Activated naive CD8-positive, alpha-beta T cell treated with anti-CD3 and anti-CD28 coated beads, Interleukin-2, amount 50 U/mL, for 24 hours (primary cell): ENCODE results near the gene PYROXD2.

ENCODE experiments used
- ATAC-seq: fragments of 150-1000 bp; cut with Tn5 transposase; one replicate; pipeline ENCODE4 v1.10.0; 2021
- DNase-seq: peaks from one replicate; pipeline ENCODE4 v3.0.0; 2021
- H3K27ac Mint-ChIP-seq: one replicate; pipeline ENCODE4 v1.8.0; 2021; ENCODE audit warnings: mild to moderate bottlenecking, mixed read lengths
- H3K27me3 Mint-ChIP-seq: one replicate; pipeline ENCODE4 v1.8.0; 2021; ENCODE audit warnings: mixed read lengths
- H3K36me3 Mint-ChIP-seq: one replicate; pipeline ENCODE4 v1.8.0; 2021; ENCODE audit warnings: low read depth, mixed read lengths
- H3K4me1 Mint-ChIP-seq: one replicate; pipeline ENCODE4 v1.8.0; 2021; ENCODE audit warnings: mixed read lengths
- H3K4me3 Mint-ChIP-seq: one replicate; pipeline ENCODE4 v1.8.0; 2021; ENCODE audit warnings: mild to moderate bottlenecking, moderate library complexity, mixed read lengths
- H3K9me3 Mint-ChIP-seq: one replicate; pipeline ENCODE4 v1.8.0; 2021; ENCODE audit warnings: mixed read lengths

PYROXD2 gene

DNA sequence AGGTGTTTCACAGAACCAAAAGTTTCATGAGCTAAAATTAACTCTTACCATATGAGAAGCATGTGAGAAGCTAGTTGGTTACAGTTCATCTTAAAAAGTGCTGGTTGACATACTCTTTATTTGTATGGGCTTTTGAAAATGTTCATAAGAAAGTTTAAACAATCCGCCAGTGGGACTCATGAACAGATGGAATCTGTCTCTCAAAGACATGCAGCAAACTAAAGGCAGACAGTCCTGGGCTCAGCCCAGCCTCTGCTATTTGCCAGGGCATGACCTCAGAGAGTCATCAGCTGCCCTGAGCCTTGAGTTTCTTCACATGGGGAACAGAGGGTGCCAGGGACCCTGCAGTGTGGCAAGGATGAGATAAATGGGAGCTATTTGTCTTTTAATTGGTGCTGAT is 3.2 kb downstream of the PYROXD2 start:
- ATAC-seq, result no peak
- Mint-ChIP-seq H3K27ac (no peak overlapping the region), H3K4me3 (no peak overlapping the region), H3K4me1 (peaks cover 17% of the 10 kb centered on the region), H3K9me3 (no peaks in the 10 kb centered on the region), H3K27me3 (no peaks in the 10 kb centered on the region), H3K36me3 (no peaks in the 10 kb centered on the region)
- DNase-seq, result no peak

GRCh38 chr10:98411166-98411565 is 3.8 kb downstream of the PYROXD2 start:
- no peak overlapping the region for H3K27ac Mint-ChIP-seq

DNA sequence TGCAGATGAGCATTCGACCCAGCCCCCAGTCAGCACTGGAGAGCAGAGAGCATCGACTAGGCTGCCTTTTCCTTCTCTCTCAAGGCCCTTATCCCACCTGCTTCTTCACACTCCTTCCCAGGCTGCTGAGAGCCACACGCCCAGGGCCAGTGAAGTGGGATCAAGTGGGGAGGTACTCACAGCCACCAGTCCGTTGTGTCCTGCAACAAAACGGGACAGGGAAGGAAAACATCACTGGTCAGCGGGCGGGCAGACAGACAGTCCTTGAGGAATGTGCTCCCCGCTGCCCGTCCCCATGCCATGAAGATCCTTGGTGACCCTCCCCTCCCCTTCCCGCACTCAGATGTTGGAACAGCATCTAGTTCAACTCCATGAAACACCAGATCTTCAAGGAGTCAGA is 4.2 kb downstream of the PYROXD2 start:
- Mint-ChIP-seq H3K27ac (no peak overlapping the region), H3K27me3 (no peaks in the 10 kb centered on the region), H3K4me1 (peaks cover 17% of the 10 kb centered on the region), H3K4me3 (no peak overlapping the region), H3K36me3 (no peaks in the 10 kb centered on the region), H3K9me3 (no peaks in the 10 kb centered on the region)
- DNase-seq (no peak), ATAC-seq (no peak)

More at GRCh38 chr10:98411166-98411565, 3.8 kb downstream of the PYROXD2 start:
- Mint-ChIP-seq H3K27me3 (no peaks in the 10 kb centered on the region), H3K36me3 (no peaks in the 10 kb centered on the region), H3K4me3 (no peak overlapping the region), H3K9me3 (no peaks in the 10 kb centered on the region), H3K4me1 (peaks cover 17% of the 10 kb centered on the region)
- DNase-seq (no peak), ATAC-seq (no peak)

DNA sequence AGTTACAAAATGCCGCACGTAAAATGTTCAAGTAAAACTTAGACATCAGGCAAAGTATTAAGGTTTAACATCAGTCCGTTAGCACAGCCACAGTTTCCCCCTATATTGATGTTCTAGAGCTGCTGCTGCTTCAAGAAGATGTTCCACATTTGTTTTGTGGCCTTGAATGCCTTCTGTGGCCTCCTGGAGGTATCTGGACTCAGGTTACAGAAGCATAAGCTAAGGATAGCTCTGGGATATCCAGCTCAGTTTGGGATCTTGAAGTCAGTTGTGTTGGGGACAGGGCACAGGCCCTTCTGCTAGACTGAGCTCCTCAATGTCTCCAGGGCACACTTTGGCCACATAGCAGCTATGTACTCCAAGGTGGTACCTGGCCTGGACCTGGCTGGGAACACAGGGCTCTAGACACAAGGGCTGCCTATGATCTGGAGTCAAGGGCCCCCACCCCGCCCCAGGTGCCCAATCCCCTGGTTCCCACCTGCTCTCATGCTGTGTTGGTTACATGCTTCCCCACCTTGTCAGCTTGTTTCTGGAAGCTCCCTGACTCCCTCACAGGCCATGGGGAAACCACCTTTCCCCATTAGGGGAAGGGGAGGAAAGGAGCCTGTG is 4.7 kb downstream of the PYROXD2 start:
- no peak for DNase-seq
- Mint-ChIP-seq H3K36me3 (no peaks in the 10 kb centered on the region), H3K4me3 (no peak overlapping the region), H3K4me1 (peaks cover 15% of the 10 kb centered on the region), H3K9me3 (no peaks in the 10 kb centered on the region), H3K27me3 (no peaks in the 10 kb centered on the region), H3K27ac (no peak overlapping the region)
- no peak for ATAC-seq

DNA sequence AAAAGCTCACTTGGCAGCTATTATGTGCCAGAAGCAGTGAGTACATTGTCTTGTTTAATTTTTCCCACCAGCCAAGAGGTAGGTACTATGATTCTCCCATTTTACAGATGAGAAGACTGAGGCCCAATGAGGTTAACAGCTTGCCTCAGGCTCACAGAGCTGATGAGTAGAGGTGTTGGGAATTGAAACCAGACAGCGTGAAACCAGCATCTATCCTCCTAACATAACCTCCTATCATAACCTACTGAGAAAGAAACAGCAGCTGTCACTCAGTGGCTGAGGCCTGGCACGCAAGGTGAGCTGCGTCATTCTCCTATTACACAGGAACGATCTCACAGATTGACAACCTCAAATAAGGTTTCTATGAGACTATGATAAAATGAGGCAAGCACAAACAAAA is 6.2 kb downstream of the PYROXD2 start:
- Mint-ChIP-seq H3K4me3 (no peak overlapping the region), H3K9me3 (no peaks in the 10 kb centered on the region), H3K27ac (no peak overlapping the region), H3K4me1 (peaks cover 13% of the 10 kb centered on the region), H3K36me3 (no peaks in the 10 kb centered on the region), H3K27me3 (no peaks in the 10 kb centered on the region)
- DNase-seq (no peak), ATAC-seq (no peak)

DNA sequence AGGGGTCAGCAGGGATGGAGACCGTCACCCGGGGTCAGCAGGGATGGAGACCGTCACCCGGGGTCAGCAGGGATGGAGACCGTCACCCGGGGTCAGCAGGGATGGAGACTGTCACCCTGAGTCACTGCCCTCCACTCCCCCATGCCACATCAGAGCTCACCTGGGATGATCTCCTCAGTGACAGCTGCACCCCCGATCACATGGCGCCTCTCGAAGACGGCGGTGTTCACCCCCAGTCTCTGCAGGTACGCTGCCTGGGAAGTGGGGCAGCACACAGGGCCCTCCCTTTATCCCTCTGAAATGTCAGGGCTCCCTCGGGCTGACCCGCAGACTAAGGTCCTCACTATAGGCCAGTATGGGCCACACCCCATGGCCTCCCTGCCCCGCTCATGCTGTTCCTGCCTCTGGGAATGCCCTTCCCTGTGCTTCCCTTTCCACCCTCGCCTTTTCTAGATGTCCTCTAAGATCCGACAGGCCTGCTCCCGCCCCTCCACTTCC is 7.2 kb downstream of the PYROXD2 start:
- H3K36me3 Mint-ChIP-seq, result peaks cover under 1% of the 10 kb centered on the region
- H3K4me3 Mint-ChIP-seq, result no peak overlapping the region
- H3K27ac Mint-ChIP-seq, result no peak overlapping the region
- no peaks in the 10 kb centered on the region for H3K9me3 Mint-ChIP-seq
- no peak for DNase-seq
- peaks cover 18% of the 10 kb centered on the region for H3K4me1 Mint-ChIP-seq
- ATAC-seq, result no peak
- no peaks in the 10 kb centered on the region for H3K27me3 Mint-ChIP-seq

DNA sequence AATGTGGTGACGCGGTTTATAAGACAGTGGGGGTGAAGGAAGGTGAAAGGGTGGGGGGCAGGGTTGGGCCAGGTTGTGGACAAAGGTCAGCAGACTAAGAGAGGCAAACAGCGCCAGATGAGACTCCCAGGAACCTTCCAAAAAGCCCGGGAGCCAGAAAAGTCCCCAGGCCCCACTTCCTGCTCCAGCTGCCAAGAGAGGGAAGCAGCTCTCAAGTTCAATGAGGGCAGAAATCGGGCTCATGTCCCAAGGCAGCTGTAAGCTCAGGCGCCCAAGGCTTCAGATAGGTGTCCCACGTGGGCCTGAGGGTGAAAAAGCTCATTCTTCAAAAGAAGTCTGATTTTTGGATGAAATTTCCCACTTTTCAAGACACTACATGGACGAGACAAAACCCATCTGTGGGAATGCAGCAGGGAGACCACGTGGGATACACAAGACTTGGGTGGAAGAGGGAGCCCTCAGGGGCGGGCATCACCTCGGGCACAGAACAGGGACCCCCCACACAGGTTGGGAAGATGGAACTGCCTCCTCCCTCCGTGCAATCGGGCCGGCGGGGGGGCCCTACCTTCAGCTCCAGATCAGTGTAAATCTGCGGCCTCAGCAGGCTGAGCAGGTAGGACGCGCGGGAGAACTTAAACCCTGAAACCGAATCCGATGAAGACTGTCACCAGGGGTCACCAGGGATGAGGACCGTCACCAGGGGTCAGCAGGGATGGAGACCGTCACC is 7.8 kb downstream of the PYROXD2 start:
- ATAC-seq (no peak), DNase-seq (no peak)
- no peaks in the 10 kb centered on the region for H3K27me3 Mint-ChIP-seq
- H3K9me3 Mint-ChIP-seq, result no peaks in the 10 kb centered on the region
- peaks cover 18% of the 10 kb centered on the region for H3K4me1 Mint-ChIP-seq
- H3K27ac Mint-ChIP-seq, result no peak overlapping the region
- H3K36me3 Mint-ChIP-seq, result peaks cover 2% of the 10 kb centered on the region
- no peak overlapping the region for H3K4me3 Mint-ChIP-seq

- Mint-ChIP-seq H3K4me3 (no peak overlapping the region), H3K27me3 (no peaks in the 10 kb centered on the region), H3K27ac (no peak overlapping the region), H3K9me3 (no peaks in the 10 kb centered on the region), H3K4me1 (peaks cover 18% of the 10 kb centered on the region), H3K36me3 (peaks cover 2% of the 10 kb centered on the region)
- ATAC-seq (no peak), DNase-seq (no peak)
Measured at GRCh38 chr10:98405422-98405821, 9.6 kb downstream of the PYROXD2 start.

GRCh38 chr10:98404571-98405359 is 10.2 kb downstream of the PYROXD2 start:
- Mint-ChIP-seq H3K9me3 (no peaks in the 10 kb centered on the region), H3K36me3 (peaks cover 2% of the 10 kb centered on the region), H3K27me3 (no peaks in the 10 kb centered on the region), H3K4me3 (peak overlapping the region; percentile 38), H3K27ac (peak overlapping the region; percentile 73), H3K4me1 (peaks cover 18% of the 10 kb centered on the region)
- DNase-seq, result peak; percentile 36
- ATAC-seq, result peak; percentile 75

- peaks cover 18% of the 10 kb centered on the region for H3K4me1 Mint-ChIP-seq
- peak overlapping the region; percentile 73 for H3K27ac Mint-ChIP-seq
- DNase-seq, result no peak
- H3K4me3 Mint-ChIP-seq, result no peak overlapping the region
- H3K9me3 Mint-ChIP-seq, result no peaks in the 10 kb centered on the region
- no peaks in the 10 kb centered on the region for H3K27me3 Mint-ChIP-seq
- no peak for ATAC-seq
- peaks cover 2% of the 10 kb centered on the region for H3K36me3 Mint-ChIP-seq
Measured at GRCh38 chr10:98403812-98404504, 11.0 kb downstream of the PYROXD2 start.

- H3K36me3 Mint-ChIP-seq, result peaks cover 2% of the 10 kb centered on the region
- no peaks in the 10 kb centered on the region for H3K27me3 Mint-ChIP-seq
- no peak overlapping the region for H3K4me3 Mint-ChIP-seq
- H3K9me3 Mint-ChIP-seq, result no peaks in the 10 kb centered on the region
- ATAC-seq, result no peak
- peak overlapping the region; percentile 73 for H3K27ac Mint-ChIP-seq
- no peak for DNase-seq
- H3K4me1 Mint-ChIP-seq, result peaks cover 18% of the 10 kb centered on the region
Measured at GRCh38 chr10:98402931-98403718, 11.9 kb downstream of the PYROXD2 start.

DNA sequence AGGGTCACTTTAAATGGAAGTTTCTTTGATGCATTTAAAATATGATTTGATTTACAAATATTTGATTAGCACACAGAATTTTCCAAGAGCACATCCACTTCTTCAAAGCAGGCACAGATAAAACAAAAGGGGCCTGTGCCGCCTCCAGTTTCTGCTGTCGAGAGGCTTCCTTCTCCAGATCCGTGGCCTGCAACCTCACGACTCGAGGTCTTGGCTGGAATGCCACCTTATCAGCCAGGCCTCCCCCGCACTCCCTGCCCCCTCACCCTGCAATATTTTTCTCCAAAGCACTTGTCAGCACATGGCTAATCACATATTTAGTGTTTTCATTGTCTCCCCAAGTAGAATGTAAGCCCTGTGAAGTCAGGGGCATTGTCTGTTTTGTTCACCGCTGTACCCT is 12.5 kb downstream of the PYROXD2 start:
- H3K4me3 Mint-ChIP-seq, result no peak overlapping the region

DNA sequence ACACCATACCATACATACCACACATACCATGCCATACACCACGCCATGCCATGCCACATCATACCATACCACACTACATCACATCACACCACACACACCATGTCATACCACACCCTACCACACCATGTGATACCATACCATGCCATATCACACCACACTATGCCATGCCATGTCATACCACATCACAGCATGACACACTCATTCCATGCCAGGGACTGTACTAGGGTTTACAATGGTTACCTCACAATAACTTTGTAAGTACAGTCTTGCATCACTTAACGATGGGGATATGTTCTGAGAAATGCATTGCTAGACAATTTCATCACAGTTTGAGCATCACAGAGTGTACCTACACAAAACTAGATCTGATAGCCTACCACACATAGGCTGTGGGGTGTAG is 14.5 kb downstream of the PYROXD2 start:
- no peaks in the 10 kb centered on the region for H3K27me3 Mint-ChIP-seq
- no peak for DNase-seq
- peaks cover 2% of the 10 kb centered on the region for H3K36me3 Mint-ChIP-seq
- H3K4me1 Mint-ChIP-seq, result peaks cover 18% of the 10 kb centered on the region
- ATAC-seq, result peak; percentile 26
- no peak overlapping the region for H3K4me3 Mint-ChIP-seq
- no peak overlapping the region for H3K27ac Mint-ChIP-seq
- H3K9me3 Mint-ChIP-seq, result no peaks in the 10 kb centered on the region

More for the DNA sequence above, 12.5 kb downstream of the PYROXD2 start:
- DNase-seq (no peak), ATAC-seq (no peak)
- Mint-ChIP-seq H3K27me3 (no peaks in the 10 kb centered on the region), H3K9me3 (no peaks in the 10 kb centered on the region), H3K36me3 (peaks cover 2% of the 10 kb centered on the region), H3K27ac (no peak overlapping the region), H3K4me1 (peaks cover 18% of the 10 kb centered on the region)

DNA sequence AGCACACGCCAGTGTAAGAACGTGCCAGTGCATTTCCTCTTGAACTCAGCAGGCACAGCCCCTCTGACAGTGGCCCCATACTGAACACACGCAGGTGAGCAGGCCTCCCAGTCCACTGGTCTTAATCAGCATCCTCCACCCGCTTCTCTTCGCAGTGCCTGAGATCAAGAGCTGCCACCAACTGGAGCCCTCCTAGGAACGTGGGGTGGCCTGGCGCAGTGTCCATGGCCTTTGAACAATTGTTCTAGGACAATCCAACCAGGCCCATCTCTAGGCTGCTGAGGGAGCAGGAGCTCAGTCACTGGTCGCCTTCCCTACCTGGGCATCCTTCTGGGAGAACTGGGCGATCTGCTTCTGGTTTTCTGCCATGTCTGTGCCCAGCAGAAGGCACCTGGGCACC is 15.2 kb downstream of the PYROXD2 start:
- Mint-ChIP-seq H3K4me3 (no peak overlapping the region), H3K9me3 (no peaks in the 10 kb centered on the region), H3K27ac (no peak overlapping the region), H3K4me1 (peaks cover 17% of the 10 kb centered on the region), H3K27me3 (no peaks in the 10 kb centered on the region), H3K36me3 (peaks cover 2% of the 10 kb centered on the region)
- no peak for DNase-seq
- ATAC-seq, result no peak
